Stomach (tissue), 9 donors: ENCODE results near the gene ZNF532. TPM values are rescaled to one million over a fixed set of nuclear protein-coding genes. Genes with fewer than 3 reads are reported as not detected.

Experiments
- DNase-seq, 2 donors: peaks; one replicate each; pipeline versions ENCODE4 v3.0.0 to v3.0.0-alpha.2; 2013 to 2019
- H3K27ac ChIP-seq, 5 donors: fragments of 200-600 bp in 4 of 5; sonication (generic) in 4 of 5; one replicate each; pipeline ENCODE4 v1.5.1; 2013 to 2019; ENCODE audit warnings: mild to moderate bottlenecking in 1 of 5, moderate library complexity in 1 of 5
- H3K27me3 ChIP-seq, 3 donors: fragments of 200-600 bp; sonication (generic); one replicate each; pipeline ENCODE4 v1.5.1; 2017 to 2019; ENCODE audit warnings: mixed run types in 1 of 3
- H3K36me3 ChIP-seq, 4 donors: fragments of 200-600 bp; sonication (generic); 1 replicate in 3 of 4; 2 replicates in 1 of 4; pipeline ENCODE4 v1.5.1; 2016 to 2019
- H3K4me1 ChIP-seq, 4 donors: fragments of 200-600 bp; sonication (generic); one replicate each; pipeline ENCODE4 v1.5.1; 2016 to 2019
- H3K4me3 ChIP-seq, 4 donors: fragments of 200-600 bp; sonication (generic) in 3 of 4; one replicate each; pipeline ENCODE4 v1.5.1; 2016 to 2019; ENCODE audit warnings: mild to moderate bottlenecking in 1 of 4
- H3K9me3 ChIP-seq, 4 donors: fragments of 200-600 bp; sonication (generic); one replicate each; pipeline ENCODE4 v1.5.1; 2016 to 2019
- EP300 ChIP-seq: sonication (generic); formaldehyde crosslinking; IDR thresholded peaks from one replicate; pipeline ENCODE4 v1.6.1; 2017; ENCODE audit warnings: antibody characterized with exemption
- POLR2A ChIP-seq, 4 donors: fragments of 450-650 bp; IDR thresholded peaks; one replicate each; pipeline ENCODE4 v1.6.1; 2016; ENCODE audit warnings: antibody characterized with exemption in 4 of 4, control low read depth in 2 of 4, mild to moderate bottlenecking in 1 of 4, moderate library complexity in 1 of 4
- POLR2AphosphoS5 ChIP-seq, 3 donors: sonication (generic); formaldehyde crosslinking; IDR thresholded peaks; one replicate each; pipeline ENCODE4 v1.6.1; 2016; ENCODE audit warnings: antibody characterized with exemption in 3 of 3
- WGBS, 5 donors: extraction: QIAGEN DNeasy Blood & Tissue Kit in 3 of 5; methylation state at CpG; one replicate each; pipeline versions ENCODE4 v1.1.5 to v1.1.7; 2013 to 2018; 5-methylcytosine and 5-hydroxymethylcytosine counted together
- intact Hi-C: fragments of 100-400 bp; cut with DNase I; formaldehyde crosslinking; loops from one replicate; pipeline ENCODE4 v1.15.1; 2023; ENCODE audit warnings: low total_unique reads
- polyA plus RNA-seq, 3 donors: library from polyadenylated mRNA; stranded (reverse); fragments of 200-250 nt; gene quantifications; one replicate each; pipeline ENCODE4 v1.2.3, GENCODE V29; 2013
- total RNA-seq, 5 donors: library from RNA; depleted of rRNA; stranded (reverse); fragments of >200 nt; gene quantifications; one replicate each; pipeline versions ENCODE4 v1.1.0 to v1.2.3, GENCODE V29; 2014 to 2016
- TF ChIP-seq, protein P1 (sequence below), 7 experiments: fragments of 450-650 bp in 4 of 7; fragments of 200-600 bp in 3 of 7; sonication (generic) in 3 of 7; IDR thresholded peaks; one replicate each; pipeline ENCODE4 v1.5.1; 2016 to 2019; ENCODE audit warnings: antibody characterized with exemption in 7 of 7, control low read depth in 2 of 7, mild to moderate bottlenecking in 1 of 7
- donor health status: healthy with polysubstance abuse.
- donor health status: Bipolar disorder and iron deficiency.
- donor health status: healthy.

The ZNF532 gene
- total and polyA plus RNA-seq, 8 donors: 2.9 to 53.7 (median 18.4) TPM

DNA sequence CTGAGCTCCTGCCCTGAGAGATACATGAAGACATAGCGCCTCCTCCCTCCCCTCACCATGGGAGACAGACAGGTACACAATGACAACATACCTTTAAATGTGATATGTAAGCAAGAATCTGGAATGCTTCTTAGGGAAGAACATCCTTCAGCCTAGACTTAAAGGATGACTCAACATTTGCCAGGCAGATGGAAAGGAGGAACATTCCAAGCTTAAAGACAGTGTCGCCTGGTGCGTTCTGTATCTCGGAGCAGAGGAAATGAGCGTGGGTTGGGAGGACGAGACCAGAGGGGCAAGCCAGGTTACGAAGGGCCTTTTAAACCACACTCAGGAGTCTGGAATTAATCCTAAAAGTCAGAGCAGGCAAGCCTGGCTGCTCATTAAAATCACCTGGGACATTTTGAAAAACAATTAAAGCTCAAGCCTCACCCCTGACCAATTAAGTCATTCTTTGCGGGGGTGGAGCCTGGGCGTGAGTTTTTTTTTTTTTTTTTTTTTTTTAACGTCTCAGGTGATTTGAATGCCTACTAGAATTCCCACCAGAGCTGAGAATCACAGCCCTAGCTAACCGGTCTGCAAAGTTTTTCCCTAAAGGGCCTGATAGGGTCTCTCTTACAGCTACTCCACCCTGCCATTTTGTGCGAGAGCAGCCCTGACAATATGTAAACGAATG lies 143.8 kb downstream of the ZNF532 start:
- H3K9me3 ChIP-seq: peaks cover 0 to 4% (median 1%) of the 10 kb centered on the region in 4 donors
- intact Hi-C loops: no loop called here
- DNase-seq: no peak
- WGBS, 5 donors: 71 to 86% (median 81%) methylated on average over 13 of the region's 13 CpGs
- H3K4me3 ChIP-seq: no peak overlapping the region
- H3K4me1 ChIP-seq: peaks cover 0 to 7% (median 0%) of the 10 kb centered on the region in 4 donors
- no peak for TF ChIP-seq EP300
- no peak for TF ChIP-seq POLR2AphosphoS5 (IDR thresholded peaks at IDR 0.05)
- TF ChIP-seq POLR2A (IDR thresholded peaks at IDR 0.05): no peak
- TF ChIP-seq, protein P1, sequence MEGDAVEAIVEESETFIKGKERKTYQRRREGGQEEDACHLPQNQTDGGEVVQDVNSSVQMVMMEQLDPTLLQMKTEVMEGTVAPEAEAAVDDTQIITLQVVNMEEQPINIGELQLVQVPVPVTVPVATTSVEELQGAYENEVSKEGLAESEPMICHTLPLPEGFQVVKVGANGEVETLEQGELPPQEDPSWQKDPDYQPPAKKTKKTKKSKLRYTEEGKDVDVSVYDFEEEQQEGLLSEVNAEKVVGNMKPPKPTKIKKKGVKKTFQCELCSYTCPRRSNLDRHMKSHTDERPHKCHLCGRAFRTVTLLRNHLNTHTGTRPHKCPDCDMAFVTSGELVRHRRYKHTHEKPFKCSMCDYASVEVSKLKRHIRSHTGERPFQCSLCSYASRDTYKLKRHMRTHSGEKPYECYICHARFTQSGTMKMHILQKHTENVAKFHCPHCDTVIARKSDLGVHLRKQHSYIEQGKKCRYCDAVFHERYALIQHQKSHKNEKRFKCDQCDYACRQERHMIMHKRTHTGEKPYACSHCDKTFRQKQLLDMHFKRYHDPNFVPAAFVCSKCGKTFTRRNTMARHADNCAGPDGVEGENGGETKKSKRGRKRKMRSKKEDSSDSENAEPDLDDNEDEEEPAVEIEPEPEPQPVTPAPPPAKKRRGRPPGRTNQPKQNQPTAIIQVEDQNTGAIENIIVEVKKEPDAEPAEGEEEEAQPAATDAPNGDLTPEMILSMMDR (IDR thresholded peaks at IDR 0.05): no peak
- no peaks in the 10 kb centered on the region for H3K36me3 ChIP-seq
- no peaks in the 10 kb centered on the region for H3K27me3 ChIP-seq
- no peak overlapping the region for H3K27ac ChIP-seq

DNA sequence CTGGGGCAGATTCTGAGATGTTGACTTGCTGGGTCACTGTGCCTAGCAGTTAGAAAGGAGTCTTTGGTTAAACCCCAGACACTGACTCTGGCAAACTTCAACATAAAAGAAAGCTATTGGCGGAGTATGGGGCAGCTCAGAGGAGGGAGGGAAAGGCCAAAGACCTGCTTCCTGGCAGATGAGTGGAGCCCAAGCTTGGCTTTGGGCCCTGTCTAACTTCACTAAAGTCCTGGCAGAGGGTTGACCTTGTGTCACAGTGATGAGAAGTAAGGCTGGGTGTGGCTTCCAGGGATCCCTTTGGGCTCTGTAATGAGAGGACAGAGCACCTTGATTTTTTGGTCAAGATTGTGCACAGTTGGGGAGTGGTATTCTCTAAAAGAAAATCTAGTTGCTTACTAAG lies 145.2 kb downstream of the ZNF532 start:
- peaks cover 0 to 4% (median 1%) of the 10 kb centered on the region in 4 donors for H3K9me3 ChIP-seq
- no peak overlapping the region for H3K27ac ChIP-seq
- WGBS, 5 donors: 86 to 100% (median 94%) methylated on average over 1 of the region's 1 CpG
- TF ChIP-seq EP300 (no peak), POLR2A (IDR thresholded peaks at IDR 0.05) (no peak), POLR2AphosphoS5 (IDR thresholded peaks at IDR 0.05) (no peak)
- TF ChIP-seq, protein P1 (IDR thresholded peaks at IDR 0.05): no peak
- DNase-seq: no peak
- intact Hi-C loops: no loop called here
- H3K27me3 ChIP-seq: no peaks in the 10 kb centered on the region
- no peak overlapping the region for H3K4me3 ChIP-seq
- H3K36me3 ChIP-seq: no peaks in the 10 kb centered on the region
- H3K4me1 ChIP-seq: peaks cover 0 to 7% (median 0%) of the 10 kb centered on the region in 4 donors

DNA sequence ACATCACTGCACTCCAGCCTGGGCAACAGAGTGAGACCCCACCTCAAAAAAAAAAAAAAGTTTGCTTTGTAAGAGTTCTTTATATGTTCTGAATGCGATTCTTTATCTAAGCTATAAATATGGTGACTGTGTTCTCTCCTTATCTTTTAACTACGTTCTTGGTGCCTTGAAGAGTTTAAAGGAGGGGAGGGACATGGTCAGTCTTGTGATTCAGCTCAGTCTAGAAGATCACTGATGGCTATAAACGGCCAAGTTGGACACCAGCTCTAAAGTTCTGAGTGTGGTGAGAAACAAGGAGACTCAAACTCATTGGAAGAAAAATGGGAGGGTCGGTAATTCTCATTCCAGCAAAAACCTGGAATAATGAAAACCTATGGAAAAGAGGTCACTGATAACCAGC lies 146.6 kb downstream of the ZNF532 start:
- H3K27me3 ChIP-seq: no peaks in the 10 kb centered on the region
- intact Hi-C loops: no loop called here
- TF ChIP-seq, protein P1 (IDR thresholded peaks at IDR 0.05): no peak
- TF ChIP-seq EP300 (no peak), POLR2A (IDR thresholded peaks at IDR 0.05) (no peak), POLR2AphosphoS5 (IDR thresholded peaks at IDR 0.05) (no peak)
- H3K27ac ChIP-seq: no peak overlapping the region
- H3K4me1 ChIP-seq: no peaks in the 10 kb centered on the region
- WGBS, 5 donors: 53 to 72% (median 58%) methylated on average over 4 of the region's 4 CpGs
- H3K36me3 ChIP-seq: no peaks in the 10 kb centered on the region
- no peak overlapping the region for H3K4me3 ChIP-seq
- DNase-seq: no peak
- peaks cover 0 to 3% (median 1%) of the 10 kb centered on the region in 4 donors for H3K9me3 ChIP-seq

DNA sequence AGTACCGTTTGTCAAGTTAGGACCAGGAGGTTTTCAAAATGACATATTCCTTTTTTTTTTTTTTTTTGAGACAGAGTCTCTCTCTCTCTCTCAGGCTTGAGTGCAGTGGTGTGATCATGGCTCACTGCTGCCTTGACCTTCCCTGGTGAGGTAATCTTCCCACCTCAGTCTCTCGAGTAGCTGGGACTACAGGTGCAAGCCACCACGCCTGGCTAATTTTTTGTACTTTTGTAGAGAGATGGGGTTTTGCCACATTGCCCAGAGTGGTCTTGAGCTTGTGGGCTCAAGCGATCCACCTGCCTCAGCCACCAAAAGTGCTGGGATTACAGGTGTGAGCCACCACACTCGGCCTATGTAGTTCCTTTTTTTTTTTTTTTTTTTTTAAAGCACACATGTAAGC lies 147.1 kb downstream of the ZNF532 start:
- Histone ChIP-seq H3K4me3 (no peak overlapping the region), H3K4me1 (no peaks in the 10 kb centered on the region), H3K27me3 (no peaks in the 10 kb centered on the region), H3K9me3 (no peaks in the 10 kb centered on the region), H3K36me3 (no peaks in the 10 kb centered on the region), H3K27ac (no peak overlapping the region)
- intact Hi-C loops: no loop called here
- TF ChIP-seq EP300 (no peak), POLR2AphosphoS5 (IDR thresholded peaks at IDR 0.05) (no peak), POLR2A (IDR thresholded peaks at IDR 0.05) (no peak)
- TF ChIP-seq, protein P1 (IDR thresholded peaks at IDR 0.05): no peak
- no peak for DNase-seq
- WGBS, 5 donors: 86 to 92% (median 89%) methylated on average over 5 of the region's 5 CpGs
